ENCODE data around the gene ZNF488.
"Not testable (repeated sequence)": the region's sequence is repeated elsewhere in the genome, so short reads cannot be mapped to it uniquely, and the experiment has no call there.

ZNF488 gene

GRCh38 chr10:47409171-47409865, 25.2 kb upstream of the ZNF488 start:
- DNase-seq = no peak

- DNase-seq = no peak
Measured at GRCh38 chr10:47408606-47409005, 24.5 kb upstream of the ZNF488 start.

GRCh38 chr10:47406870-47407691, 23.0 kb upstream of the ZNF488 start:
- no peak for DNase-seq

- DNase-seq = no peak
Measured at GRCh38 chr10:47406548-47406869, 22.4 kb upstream of the ZNF488 start.

GRCh38 chr10:47405857-47406547, 21.9 kb upstream of the ZNF488 start:
- DNase-seq = no peak

GRCh38 chr10:47404937-47405336, 20.8 kb upstream of the ZNF488 start:
- no peak for DNase-seq

GRCh38 chr10:47404446-47404845, 20.4 kb upstream of the ZNF488 start:
- DNase-seq = no peak

- DNase-seq = no peak
Measured at GRCh38 chr10:47403446-47404318, 19.6 kb upstream of the ZNF488 start.

GRCh38 chr10:47402641-47403301, 18.7 kb upstream of the ZNF488 start:
- DNase-seq = no peak

- no peak for DNase-seq
Measured at GRCh38 chr10:47401874-47402640, 18.0 kb upstream of the ZNF488 start.

- DNase-seq = no peak
Measured at GRCh38 chr10:47401210-47401609, 17.1 kb upstream of the ZNF488 start.

- no peak for DNase-seq
Measured at GRCh38 chr10:47400786-47401185, 16.7 kb upstream of the ZNF488 start.

- no peak for DNase-seq
Measured at GRCh38 chr10:47400251-47400650, 16.2 kb upstream of the ZNF488 start.

GRCh38 chr10:47397256-47397655, 13.2 kb upstream of the ZNF488 start:
- no peak for DNase-seq

- no peak for DNase-seq
Measured at GRCh38 chr10:47396311-47396717, 12.2 kb upstream of the ZNF488 start.

- DNase-seq = no peak
Measured at GRCh38 chr10:47389619-47390018, 5.5 kb upstream of the ZNF488 start.

GRCh38 chr10:47388879-47389278, 4.8 kb upstream of the ZNF488 start:
- DNase-seq = no peak

- DNase-seq = not testable (repeated sequence)
Measured at GRCh38 chr10:47386104-47386503, 2.0 kb upstream of the ZNF488 start.

GRCh38 chr10:47383261-47384147, 589 bp downstream of the ZNF488 start:
- no peak for DNase-seq
